K562 (cell line): ENCODE data around the gene LSS. TPM values are rescaled to one million over a fixed set of nuclear protein-coding genes. Genes with fewer than 3 reads are reported as not detected.

Experiments used
- ATAC-seq: fragments of 200-7000 bp; cut with Tn5 transposase; 3 replicates; pipeline ENCODE4 v1.9.1; 2020; ENCODE audit warnings: moderate library complexity
- BruUV-seq: library from RNA; stranded (reverse); fragments of 400-500 nt; replicated peaks from 2 replicates; lab custom pipeline; 2021; lab: Mats Ljungman, UMichigan
- CTCF ChIA-PET: fragments of 300-600 bp; formaldehyde crosslinking; extraction: SDS; loops from one replicate; lab custom pipeline; 2021; ENCODE audit warnings: low intra/inter-chr PET ratio; lab: Yijun Ruan, JAX
- POLR2A ChIA-PET: fragments of 300-600, 350-650 bp; sonication (Branson Sonifier 250); formaldehyde crosslinking; extraction: SDS; loops from one replicate; lab custom pipeline; 2021; ENCODE audit warnings: antibody characterized with exemption, inconsistent platforms; lab: Yijun Ruan, JAX
- DNase-seq, 4 experiments: peaks; one replicate each; pipeline versions ENCODE4 v3.0.0 to v3.0.0-alpha.2; 2011 to 2018; ENCODE audit warnings: low spot score in 3 of 4, mixed read lengths in 3 of 4; ENCODE audit errors: extremely low read depth in 1 of 4
- FAIRE-seq: peaks from 2 replicates; lab custom pipeline; 2011; peaks lifted over from hg19 to GRCh38; lab: Jason Lieb, UNC
- H2AFZ ChIP-seq: 2 replicates; pipeline ENCODE4 v1.6.0; 2011; ENCODE audit warnings: low read depth, low read length, control low read depth, inconsistent platforms
- H3K27ac ChIP-seq: fragments of 200-600 bp; 3 replicates; pipeline ENCODE4 v1.8.0; 2011; ENCODE audit warnings: low read depth, mild to moderate bottlenecking, control low read depth, inconsistent platforms, low read length, moderate library complexity, mixed read lengths; ENCODE audit errors: extremely low read depth
- H3K27me3 ChIP-seq, 2 experiments: fragments of 300-600 bp in 1 of 2; 2 replicates in 1 of 2; 3 replicates in 1 of 2; pipeline versions ENCODE4 v1.6.0 to v1.8.0; 2011; ENCODE audit warnings: inconsistent platforms in 2 of 2, low read length in 2 of 2, mild to moderate bottlenecking in 1 of 2, mixed read lengths in 1 of 2, moderate library complexity in 1 of 2; ENCODE audit not compliant: control insufficient read depth in 2 of 2, insufficient read depth in 2 of 2
- H3K36me3 ChIP-seq: fragments of 300-600 bp; 3 replicates; pipeline ENCODE4 v1.8.0; 2011; ENCODE audit warnings: mild to moderate bottlenecking, low read length, inconsistent platforms; ENCODE audit not compliant: control insufficient read depth, insufficient read depth
- H3K4me1 ChIP-seq, 2 experiments: fragments of 200-600 bp in 1 of 2; replicated peaks in 1 of 2; 2 replicates in 1 of 2; 3 replicates in 1 of 2; pipeline versions ENCODE4 v1.5.1 to v1.8.0; 2011; ENCODE audit warnings: inconsistent platforms in 2 of 2, low read length in 2 of 2, mild to moderate bottlenecking in 1 of 2, mixed read lengths in 1 of 2, moderate library complexity in 1 of 2; ENCODE audit not compliant: control insufficient read depth in 2 of 2, insufficient read depth in 2 of 2
- H3K4me2 ChIP-seq: 2 replicates; pipeline ENCODE4 v1.6.1; 2011; ENCODE audit warnings: low read length, control low read depth, inconsistent platforms, mixed read lengths; ENCODE audit not compliant: insufficient read depth
- H3K4me3 ChIP-seq: fragments of 200-600 bp; sonication (generic), shearing (Covaris generic); 2 replicates; pipeline ENCODE4 v1.5.1; 2016; ENCODE audit warnings: control low read depth, inconsistent platforms
- H3K79me2 ChIP-seq: fragments of 200-600 bp; 3 replicates; pipeline ENCODE4 v1.8.0; 2011; ENCODE audit warnings: low read length, inconsistent platforms; ENCODE audit not compliant: control insufficient read depth, insufficient read depth
- H3K9ac ChIP-seq, 2 experiments: 2 replicates each; pipeline versions ENCODE4 v1.6.0 to v1.6.1; 2011; ENCODE audit warnings: low read depth in 2 of 2, low read length in 2 of 2, control low read depth in 1 of 2, inconsistent platforms in 1 of 2, mild to moderate bottlenecking in 1 of 2, mixed read lengths in 1 of 2; ENCODE audit not compliant: insufficient read depth in 1 of 2
- H3K9me1 ChIP-seq: one replicate; pipeline ENCODE4 v1.6.0; 2011; ENCODE audit warnings: inconsistent platforms, mild to moderate bottlenecking, low read length, moderate library complexity; ENCODE audit not compliant: control insufficient read depth, insufficient read depth
- H3K9me3 ChIP-seq: replicated peaks from 2 replicates; pipeline ENCODE4 v1.5.1; 2011; ENCODE audit warnings: low read depth, low read length, inconsistent platforms; ENCODE audit not compliant: control insufficient read depth, insufficient read depth
- H4K20me1 ChIP-seq: replicated peaks from 2 replicates; pipeline ENCODE4 v1.6.1; 2011; ENCODE audit warnings: low read length, inconsistent platforms, mixed read lengths; ENCODE audit not compliant: control insufficient read depth, insufficient read depth
- KAT7 ChIP-seq: sonication (generic); formaldehyde crosslinking; IDR thresholded peaks from 2 replicates; pipeline ENCODE4 v1.8.0; 2022; ENCODE audit warnings: missing genetic modification reagents, mild to moderate bottlenecking, borderline replicate concordance
- POLR2G ChIP-seq: fragments of 200-400 bp; formaldehyde crosslinking; IDR thresholded peaks from 2 replicates; pipeline ENCODE4 v1.6.1; 2017; ENCODE audit warnings: low read depth, mild to moderate bottlenecking, antibody characterized with exemption, low read length, moderate library complexity
- WGBS: fragments of 100-300 bp; shearing (Covaris generic); methylation state at CpG from one replicate; pipeline ENCODE4 v1.1.6; 2016; ENCODE audit warnings: low coverage, mixed read lengths; ENCODE audit not compliant: insufficient coverage; ENCODE audit errors: missing lambda C conversion rate; 5-methylcytosine and 5-hydroxymethylcytosine counted together
- in situ Hi-C: fragments of 300-500 bp; cut with MboI; formaldehyde crosslinking; loops from 4 replicates; pipeline ENCODE4 v1.15.0; 2018; ENCODE audit warnings: inconsistent platforms, mixed read lengths
- intact Hi-C: fragments of 100-400 bp; cut with micrococcal nuclease; formaldehyde crosslinking; loops from 2 replicates; pipeline ENCODE4 v1.14.2; 2022
- polyA plus RNA-seq, 8 experiments: library from polyadenylated mRNA; depleted of rRNA in 4 of 8; stranded (reverse) in 5 of 8; unstranded in 3 of 8; fragments of >200 nt; fragmentation: Nextera tagmentation in 2 of 8; fragmentation: Illumina TruSeq in 1 of 8; extraction: Ambion mirVana in 2 of 8; extraction: Trizol in 1 of 8; gene quantifications; 2 replicates each; pipeline versions ENCODE4 v1.2.1 to v1.2.3, GENCODE V29; 2011 to 2014; ENCODE audit warnings: inconsistent platforms in 1 of 8, missing spikeins in 1 of 8
- total RNA-seq, 7 experiments: library from RNA; depleted of rRNA in 6 of 7; stranded (reverse); fragments of >200 nt in 6 of 7; fragmentation: Illumina TruSeq in 2 of 7; extraction: Trizol in 2 of 7; gene quantifications; 2 replicates each; pipeline versions ENCODE4 v1.2.1 to v1.2.3, GENCODE V29; 2011 to 2021; ENCODE audit warnings: low replicate concordance in 1 of 7

The LSS gene
- total and polyA plus RNA-seq, 9 of the 15 experiments (the other 6 are each of a cell fraction or from before 2014, with no cell fraction given), result 2.2 to 89.5 (median 37.4) TPM

GRCh38 chr21:46212721-46213484 lies 15.7 kb downstream of the LSS start:
- intact Hi-C loops (no loop called here), in situ Hi-C loops (no loop called here)
- Histone ChIP-seq H3K36me3 (peaks cover 88% of the 10 kb centered on the region; the same call in 2 of the 3 replicates), H2AFZ (no peak overlapping the region), H3K4me2 (no peak overlapping the region), H4K20me1 (no peaks in the 10 kb centered on the region; the same call in 1 of the 2 replicates), H3K79me2 (no peaks in the 10 kb centered on the region), H3K9ac (peak overlapping the region in 1 of 2 experiments; percentile 43; a peak in 1 of 4 replicates), H3K9me1 (no peaks in the 10 kb centered on the region), H3K4me3 (no peak overlapping the region), H3K9me3 (no peaks in the 10 kb centered on the region), H3K27me3 (no peaks in the 10 kb centered on the region), H3K27ac (no peak overlapping the region), H3K4me1 (peaks cover 0 to 27% of the 10 kb centered on the region in 2 experiments; a peak in 1 of 5 replicates)
- no peak for FAIRE-seq
- CTCF ChIA-PET, result no interaction called here
- POLR2A ChIA-PET, result no interaction called here
- DNase-seq, result no peak
- 92% methylated on average over 18 of the region's 18 CpGs for WGBS
- no peak for ATAC-seq
- no TSS peak for BruUV-seq
- TF ChIP-seq POLR2G (peak; percentile 9), KAT7 (no peak)
